Effector CD4-positive, alpha-beta T cell (primary cell): ENCODE results near the gene MARK3.
"Not testable (repeated sequence)": the region's sequence is repeated elsewhere in the genome, so short reads cannot be mapped to it uniquely, and the experiment has no call there.

ENCODE experiments used
- DNase-seq: peaks from one replicate; pipeline ENCODE4 v3.0.0-alpha.2; 2020

Gene MARK3

DNA sequence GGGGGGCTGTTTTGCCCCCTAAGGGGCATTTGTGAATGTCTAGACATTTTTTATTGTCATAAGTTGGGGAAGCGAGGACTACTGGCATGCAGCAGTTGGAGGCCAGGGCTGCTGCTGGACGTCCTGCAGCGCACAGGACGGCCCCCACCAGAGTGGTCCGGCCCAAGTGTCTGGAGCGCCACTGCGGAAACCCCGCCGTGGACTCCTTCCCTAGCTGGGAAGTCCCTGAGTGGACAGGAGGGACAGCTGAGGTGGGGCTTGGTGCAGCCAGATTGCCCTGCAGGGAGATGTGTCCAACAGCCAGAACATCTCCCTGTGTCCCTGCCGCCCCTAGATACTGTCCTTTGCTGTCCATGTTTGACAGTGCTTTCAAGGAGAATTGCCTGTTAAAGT lies 132.0 kb downstream of the MARK3 start:
- no peak for DNase-seq

DNA sequence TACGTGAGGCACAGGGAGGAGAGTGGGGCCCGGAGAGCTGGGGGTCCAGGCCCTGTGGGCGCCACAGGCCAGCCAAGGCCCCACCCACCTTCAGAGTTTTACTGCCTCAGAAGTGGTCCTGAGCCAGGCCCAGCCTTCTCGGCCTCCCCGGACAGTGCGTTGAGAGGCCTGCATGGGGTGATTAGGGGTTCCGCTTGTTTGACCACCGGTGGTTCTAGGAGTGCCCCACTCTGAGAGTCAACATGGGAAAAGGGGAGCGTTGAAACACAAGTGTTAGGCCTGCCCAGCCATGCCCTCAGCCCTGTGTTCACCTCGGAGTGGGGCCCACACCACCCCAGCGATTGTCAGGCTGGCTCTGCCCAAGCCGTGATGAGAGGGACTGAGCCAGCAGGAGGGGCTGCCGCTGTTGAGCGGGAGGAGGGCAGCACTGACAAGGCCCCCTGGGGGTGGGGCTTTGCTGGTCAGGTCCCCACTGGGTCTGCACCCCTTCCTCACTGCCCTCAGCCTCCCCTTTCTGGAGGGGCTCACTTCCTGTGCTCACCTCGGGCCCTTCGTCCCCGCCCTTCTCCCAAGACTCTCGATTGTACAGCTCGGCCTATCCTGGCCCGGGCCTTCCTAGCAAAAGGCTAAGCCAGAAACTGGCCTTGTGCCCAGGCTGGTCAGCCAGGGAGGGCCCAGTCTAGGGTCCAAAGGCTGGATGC lies 132.7 kb downstream of the MARK3 start:
- DNase-seq = no peak

DNA sequence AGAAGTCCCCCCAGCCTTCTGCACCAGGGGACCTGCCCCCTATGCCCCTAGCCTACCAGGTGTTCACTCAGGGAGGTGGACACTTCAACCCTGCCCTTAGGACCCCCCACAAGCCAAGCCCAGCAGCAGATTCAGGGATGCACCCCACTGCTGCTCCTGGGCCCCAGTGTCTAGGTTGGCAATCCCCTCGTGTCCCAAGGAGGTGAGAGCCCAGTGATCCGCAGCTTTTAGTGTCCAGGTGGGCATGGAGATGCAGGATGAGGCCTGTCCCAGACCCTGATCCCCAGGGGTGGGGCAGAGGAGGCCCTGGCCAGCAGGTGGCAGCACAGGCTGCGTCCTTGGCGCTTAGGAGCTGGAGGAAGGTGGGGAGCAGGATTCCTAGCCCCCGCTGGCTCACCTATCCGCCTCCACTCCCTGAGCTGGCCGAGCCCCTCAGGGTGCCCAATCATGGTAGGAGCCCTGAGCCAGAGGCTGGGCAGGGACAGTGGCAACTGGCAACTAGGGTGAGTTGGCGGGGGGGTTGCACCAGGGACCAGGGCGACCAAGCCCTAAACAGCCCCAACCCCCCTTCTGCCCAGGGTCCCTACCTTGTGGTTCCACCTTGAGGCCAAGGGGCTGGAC lies 133.3 kb downstream of the MARK3 start:
- DNase-seq = peak; percentile 62

DNA sequence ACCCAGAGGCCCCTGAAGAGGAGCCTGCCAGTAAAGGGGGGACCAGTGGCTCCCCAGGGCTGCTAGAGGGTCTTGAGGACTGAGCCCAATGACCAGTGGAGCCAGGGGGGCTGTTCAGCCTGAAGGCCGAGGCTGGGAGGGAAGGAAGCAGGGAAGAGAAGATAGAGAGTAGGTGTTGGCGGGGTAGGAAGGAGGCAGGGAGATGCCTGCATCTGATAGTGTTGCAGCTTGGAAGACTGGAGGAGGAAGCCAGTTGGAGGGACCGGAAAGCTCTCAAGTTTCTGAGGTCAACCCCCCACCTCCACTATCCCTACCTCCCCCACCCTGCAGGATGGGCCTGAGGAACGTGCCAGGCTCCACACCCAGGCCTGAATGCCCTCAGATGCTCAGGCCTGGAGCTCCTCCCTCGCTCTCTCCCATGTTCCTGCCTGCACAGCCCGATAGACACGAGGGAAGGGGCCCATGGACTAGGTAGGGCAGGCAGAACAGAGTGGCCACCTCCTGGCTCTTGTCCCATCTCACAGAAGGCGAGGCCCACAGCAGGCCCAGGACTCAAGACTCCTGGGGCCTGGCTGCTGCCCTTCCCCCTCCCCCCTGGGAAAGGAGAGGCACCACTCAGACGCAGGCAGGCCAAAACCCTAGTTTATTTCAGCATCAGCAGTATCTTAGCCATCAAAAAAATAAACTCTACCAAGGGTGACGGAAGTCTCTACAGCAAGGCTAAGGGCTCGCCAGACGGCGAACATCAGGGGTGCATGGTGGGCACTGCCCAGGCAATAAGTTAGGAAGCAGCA lies 134.0 kb downstream of the MARK3 start:
- DNase-seq = no peak

DNA sequence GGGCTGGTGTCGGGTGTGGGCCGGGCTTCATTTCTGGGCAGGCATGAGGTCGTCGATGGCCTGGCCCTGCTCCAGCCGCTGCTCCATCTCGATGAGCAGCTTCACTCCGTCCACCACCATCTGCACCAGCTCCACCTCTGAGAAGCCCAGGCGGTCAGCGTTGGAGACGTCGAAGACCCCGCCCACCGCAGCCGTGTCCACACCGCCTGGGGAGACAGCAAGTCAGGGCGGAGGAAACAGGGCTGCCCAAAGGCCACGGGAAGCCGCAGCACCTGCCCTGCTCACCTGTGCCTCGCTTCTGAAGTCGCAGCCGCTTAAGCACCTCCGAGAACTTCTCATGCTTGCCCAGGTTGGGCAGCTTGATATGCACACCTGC lies 134.6 kb downstream of the MARK3 start:
- no peak for DNase-seq

DNA sequence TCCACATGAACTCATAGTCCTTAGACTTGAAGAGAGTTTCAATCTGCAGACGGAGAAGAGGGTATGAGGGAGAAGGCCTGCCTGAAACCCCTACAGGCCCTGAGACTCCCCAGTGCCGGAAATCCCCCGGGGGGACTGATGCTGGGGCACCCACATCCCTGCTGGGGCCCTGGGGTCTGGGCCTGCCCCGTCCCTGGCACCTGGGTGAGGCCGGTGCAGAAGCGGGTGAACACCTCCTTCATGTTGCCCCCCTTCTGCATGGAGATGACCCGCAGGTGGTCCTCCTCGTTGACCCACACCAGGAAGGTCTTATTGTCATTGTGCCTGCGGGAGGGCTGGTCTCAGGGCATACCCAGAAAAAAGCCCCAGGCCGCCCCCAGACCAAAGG lies 135.0 kb downstream of the MARK3 start:
- no peak for DNase-seq

DNA sequence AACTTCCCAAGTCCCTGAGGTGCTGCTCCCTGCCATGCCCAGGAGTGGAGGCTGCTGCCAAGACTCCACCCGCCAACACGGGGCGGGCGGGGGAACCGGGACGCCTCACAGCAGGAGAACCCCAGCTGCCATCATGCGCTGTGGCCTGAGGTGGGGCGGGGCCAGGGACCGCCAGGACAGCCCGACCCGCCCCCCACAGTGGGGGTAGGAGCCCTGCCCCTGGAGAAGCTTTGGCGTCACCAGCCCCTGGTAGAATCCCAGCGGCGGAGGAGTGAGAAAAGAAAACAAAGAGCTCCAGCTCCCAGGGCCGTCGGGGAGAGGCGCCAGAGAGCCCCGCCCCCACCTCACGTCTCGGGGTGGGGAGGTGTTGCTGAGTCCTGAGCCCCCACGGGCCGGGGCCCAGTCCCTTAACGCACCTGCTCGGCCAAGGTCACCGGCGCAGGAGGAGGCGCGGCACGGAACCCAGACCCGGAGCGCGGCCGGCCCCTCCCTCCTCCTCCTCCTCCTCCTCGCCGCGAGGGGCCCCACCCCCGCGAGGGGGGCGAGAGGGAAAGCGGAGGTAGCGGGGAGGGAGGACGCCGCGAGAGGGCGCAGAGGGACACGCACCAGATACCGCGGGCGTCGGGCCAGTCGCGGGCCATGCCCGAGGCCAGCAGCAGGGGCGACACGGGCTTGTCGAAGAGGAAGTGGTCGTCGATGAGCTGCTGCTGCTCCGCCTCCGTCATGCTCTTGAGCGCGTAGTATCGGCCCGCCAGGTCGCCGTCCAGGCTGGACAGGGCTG lies 135.6 kb downstream of the MARK3 start:
- peak; percentile 64 for DNase-seq

DNA sequence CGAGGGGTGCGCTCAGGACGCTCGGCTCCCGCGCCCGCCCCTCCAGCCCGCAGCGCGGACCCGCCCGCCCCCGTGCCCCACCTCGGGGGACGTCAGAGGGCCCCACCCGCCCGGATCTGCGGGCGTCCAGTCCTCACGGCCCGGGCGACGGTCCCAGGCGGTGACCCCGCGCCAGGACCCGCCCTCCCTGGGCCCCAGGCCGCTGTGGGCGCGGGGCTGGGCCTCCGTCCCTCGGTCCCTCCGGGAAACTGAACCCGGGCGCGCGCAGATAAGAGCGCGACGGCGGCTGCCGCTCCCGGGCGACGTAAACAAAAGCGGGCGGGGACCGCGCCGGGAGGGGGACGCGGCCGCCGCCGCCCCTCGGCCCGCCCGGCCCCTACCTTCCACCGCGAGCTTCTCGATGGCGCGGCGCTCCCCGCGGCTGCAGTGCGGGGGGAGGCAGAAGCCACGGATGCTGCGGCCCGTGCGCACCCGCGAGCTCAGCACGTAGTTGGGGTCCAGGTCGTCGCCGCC lies 136.3 kb downstream of the MARK3 start:
- no peak for DNase-seq

DNA sequence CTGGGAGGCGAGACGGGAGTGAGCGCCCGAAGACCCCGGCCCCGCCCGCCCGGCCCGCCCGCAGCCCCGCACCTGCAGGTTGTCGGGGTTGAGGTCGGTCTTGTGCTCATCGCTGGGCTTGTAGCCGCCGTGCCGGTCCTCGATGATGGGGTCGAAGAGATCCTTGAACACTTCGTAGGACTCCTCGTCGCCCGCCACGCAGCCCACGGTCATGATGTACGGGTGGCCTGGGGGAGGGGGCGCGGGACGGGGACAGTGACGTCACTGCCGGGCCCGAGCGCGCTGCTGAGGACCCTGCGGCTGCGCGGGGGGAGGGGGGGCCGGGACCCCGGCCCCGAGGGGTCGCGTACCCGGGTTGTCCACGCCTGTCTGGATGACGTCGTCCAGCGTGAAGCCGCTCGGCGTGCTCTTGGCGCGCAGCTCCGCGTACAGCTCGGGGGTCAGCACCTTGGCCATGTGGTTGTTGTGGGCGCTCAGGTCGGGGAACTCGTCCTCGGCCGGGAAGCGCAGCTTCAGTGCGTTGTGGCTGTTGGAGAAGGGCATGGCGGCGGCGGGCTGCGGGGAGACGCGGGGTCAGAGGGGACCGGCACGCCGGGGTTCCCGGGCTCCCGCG lies 136.8 kb downstream of the MARK3 start:
- no peak for DNase-seq

DNA sequence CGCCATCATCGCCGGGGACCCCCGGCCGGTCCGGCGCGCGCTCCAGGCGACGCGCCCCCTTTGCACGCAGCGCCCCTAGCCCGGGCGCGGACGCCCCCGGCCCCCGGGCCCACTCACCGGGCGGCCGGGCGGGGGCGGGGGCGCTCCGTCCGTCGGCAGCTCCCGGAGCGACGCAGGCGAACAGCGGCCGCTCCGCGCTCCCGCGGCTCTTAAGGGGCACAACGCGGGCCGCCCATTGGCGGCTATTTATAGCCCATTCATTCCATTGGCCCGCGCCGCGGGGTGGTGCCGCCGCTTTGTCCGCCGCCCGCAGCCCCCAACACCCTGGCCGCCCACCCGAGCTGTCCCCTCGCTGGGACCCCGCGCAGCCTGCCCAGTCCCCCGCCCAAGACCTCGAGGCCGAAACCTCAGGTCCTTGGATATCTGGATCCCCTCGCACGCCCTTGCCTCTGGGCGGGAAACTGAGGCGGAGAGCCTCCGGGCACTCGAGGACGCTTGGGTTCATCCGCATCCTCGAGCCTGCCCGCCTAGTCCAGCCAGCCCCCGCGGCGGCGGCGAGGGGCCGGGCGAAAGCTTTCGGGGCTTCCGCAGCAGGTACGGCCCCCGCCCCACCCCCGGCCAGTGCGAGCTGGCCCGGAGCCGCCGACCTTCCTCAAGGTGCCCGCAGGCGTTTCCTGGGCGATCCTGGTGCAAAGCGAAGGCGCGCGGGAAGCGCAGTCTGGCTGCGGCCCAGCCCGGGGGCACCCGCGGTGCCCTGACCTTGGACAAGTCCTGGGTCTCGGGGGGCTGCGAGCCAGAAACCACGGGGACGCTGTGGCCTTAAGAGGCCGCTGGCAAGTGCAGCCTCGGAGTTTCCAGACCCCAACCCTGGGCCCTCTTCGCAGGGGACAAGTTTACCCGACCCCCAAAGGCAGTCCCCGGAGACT lies 137.7 kb downstream of the MARK3 start, which contains the start of gene CKB:
Gene CKB, minus strand, starts transcription at position 182 of the 926 bp plus-strand sequence. CDS start 337 bp downstream, outside the sequence.
- no peak for DNase-seq

DNA sequence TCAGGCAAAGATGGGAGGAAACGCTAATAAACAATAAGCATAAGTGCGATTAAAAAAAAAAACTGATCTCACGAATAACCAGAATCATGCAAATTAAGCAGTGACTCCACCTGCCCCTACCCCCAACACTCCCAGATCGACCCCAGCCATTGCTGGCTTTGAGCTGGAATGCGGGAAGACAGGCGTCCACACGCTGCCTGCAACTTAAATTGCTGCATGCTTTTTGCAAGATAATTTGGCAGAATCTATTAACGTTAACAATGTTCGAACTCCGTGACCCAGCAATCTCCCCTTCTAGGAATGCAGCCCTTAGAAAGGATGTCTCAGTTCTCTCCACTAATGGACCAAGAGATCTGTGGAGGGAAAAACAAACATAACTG lies 138.3 kb downstream of the MARK3 start:
- DNase-seq = no peak

DNA sequence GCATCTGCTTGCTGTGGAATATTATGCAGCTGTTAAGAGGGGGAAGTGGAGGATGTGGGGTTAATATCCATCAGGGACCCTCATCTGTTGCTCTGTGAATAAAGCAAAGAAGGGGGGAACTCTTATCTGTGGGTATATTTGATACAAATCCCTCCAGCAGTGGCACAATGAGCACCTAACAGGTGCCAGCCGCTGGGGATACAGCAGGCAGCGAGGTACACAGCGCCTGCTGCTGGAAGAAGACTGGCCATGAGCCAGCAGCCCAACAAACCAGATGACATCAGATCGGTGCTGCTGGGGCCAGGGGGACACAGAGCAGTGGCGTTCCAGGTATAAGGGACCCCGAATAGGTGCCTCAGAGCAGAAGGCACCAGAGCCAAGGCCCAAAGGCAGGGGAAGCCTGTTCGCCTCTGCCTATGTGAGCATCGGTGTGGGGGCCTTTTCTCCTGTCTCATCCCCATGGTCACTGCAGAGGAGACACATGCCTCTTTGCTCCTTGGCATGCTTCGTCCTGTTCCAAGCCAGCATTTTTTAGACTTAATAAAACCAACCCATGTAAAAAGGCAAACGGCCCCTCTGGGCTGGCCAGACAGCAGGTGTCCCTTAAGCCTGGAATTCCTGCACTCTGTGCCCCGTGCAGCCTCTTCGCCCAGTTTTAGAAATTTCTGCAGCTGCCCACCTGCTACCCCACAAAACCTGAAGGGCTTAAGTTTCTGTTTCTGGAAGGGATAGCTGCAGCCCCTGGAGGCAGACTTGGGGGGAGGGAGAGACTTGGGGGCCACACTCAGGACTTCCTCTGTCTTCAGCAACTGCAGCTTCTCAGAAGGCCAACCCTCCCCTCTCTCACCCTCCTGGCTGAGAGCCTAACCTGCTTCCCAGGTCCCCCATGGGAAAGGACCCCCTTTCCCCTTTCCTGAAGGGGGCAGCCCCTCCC lies 139.1 kb downstream of the MARK3 start:
- no peak for DNase-seq

DNA sequence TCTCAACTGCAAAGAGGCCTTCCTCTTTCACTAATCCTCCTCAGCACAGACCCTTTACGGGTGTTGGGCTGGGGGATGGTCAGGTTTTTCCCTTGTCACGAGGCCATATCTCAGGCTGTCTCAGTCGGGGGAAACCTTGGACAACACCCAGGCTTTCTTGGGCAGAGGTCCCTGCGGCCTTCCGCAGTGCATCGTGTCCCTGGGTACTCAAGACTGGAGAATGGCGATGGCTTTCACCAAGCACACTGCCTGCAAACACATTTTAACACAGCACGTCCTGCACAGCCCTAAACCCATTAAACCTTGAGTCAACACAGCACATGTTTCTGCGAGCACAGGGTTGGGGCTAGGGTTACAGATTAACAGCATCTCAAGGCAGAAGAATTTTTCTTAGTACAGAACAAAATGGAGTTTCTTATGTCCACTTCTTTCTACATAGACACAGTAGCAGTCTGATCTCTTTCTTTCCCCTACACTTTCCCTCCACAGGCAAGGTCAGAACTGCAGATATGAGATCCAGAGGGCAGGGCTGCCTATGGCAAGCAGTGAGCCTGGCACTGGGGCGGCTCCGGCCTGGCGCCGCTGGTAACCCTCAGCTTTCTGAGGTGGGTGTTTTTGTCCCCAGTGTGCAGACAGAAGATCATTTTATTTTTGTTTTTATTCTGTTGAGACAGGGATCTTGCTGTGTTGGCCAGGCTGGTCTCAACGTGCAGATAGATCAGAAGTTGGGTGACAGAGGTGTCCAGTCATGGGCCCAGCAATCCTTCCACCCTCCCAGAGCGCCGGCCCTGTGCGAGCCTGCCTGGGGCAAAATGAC lies 140.4 kb downstream of the MARK3 start:
- not testable (repeated sequence) for DNase-seq

DNA sequence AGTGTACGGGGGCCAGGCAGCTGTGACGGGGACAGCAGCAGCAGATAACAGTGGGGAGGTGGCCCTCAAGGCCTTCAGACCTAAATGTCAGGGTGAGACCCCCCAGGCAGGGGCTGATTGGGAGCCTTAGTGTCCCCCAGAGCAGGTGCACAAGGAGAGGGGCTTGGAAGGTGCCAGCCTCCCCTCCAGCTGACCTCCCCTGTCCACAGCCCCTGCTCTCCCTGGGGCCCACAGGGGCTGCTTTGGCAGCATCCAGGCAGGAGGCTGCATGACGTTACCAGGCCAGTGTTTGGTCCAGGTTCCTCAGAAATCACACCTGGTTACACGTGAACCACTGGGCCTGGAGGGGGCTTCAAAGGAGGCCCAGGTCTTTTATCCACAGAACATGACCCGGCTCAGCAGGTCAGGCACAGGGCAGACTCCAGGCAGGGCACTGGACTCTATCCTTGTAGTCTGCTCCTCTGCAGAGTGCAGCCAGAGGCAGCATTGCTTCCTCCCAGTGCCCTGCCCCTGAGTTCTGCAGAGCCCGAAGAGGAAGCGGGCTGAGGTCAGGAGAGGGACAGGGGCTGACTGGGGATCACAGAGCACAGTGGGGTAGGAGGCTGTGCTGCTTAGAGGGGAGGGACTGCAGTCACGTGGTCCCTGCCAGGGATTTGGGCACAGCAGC lies 141.2 kb downstream of the MARK3 start:
- no peak for DNase-seq

DNA sequence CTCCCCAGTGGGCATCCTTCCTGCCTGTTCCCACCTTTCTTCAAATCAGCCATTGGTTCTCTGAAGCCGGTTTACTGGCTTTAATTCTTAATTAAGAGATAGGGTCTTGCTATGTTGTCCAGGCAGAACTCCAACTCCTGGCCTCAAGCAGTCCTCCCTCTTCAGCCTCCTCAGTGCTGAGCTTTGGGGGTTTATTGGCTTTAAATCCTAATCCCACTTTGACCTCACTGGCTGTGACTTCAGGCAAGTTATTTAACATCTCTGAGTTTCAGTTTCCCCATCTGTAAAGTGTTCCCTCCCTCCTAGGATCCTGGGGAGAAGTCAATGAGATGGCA lies 141.7 kb downstream of the MARK3 start:
- no peak for DNase-seq

DNA sequence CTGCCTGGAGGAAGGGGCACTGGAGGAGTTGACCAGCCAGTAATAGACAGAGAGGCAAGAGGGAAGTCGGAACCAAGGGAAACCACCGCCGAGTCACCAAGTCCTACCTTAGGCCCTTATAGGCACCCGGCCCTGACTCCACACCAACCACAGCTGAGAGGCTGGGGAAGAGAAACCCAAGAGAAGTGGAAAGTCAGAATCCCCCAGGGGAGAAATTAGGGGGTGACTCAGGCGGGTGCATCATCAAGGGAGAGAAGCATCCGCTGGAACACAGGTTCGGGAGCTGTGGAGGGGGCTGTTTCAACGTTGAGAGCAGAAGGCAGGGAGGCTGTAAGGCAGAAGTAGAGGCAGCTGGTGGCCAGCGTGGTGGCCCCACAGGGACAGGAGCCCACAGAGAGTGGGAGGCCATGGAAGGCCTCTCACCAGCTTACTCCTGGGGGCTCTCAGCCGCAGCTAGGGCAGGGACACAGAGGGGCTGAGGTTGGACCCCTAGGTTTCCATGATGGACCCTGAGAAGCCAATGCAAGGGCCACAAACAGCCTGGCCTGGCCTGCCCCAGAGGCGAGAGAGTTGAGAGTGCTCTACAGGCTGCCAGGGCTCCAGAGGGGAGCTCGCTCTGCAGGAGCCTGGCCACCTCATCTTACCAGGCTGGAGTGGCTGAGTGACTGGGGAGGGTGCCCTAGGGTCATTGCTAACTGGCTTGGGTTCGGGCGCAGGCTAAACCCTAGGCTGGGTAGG lies 142.4 kb downstream of the MARK3 start:
- DNase-seq = no peak

DNA sequence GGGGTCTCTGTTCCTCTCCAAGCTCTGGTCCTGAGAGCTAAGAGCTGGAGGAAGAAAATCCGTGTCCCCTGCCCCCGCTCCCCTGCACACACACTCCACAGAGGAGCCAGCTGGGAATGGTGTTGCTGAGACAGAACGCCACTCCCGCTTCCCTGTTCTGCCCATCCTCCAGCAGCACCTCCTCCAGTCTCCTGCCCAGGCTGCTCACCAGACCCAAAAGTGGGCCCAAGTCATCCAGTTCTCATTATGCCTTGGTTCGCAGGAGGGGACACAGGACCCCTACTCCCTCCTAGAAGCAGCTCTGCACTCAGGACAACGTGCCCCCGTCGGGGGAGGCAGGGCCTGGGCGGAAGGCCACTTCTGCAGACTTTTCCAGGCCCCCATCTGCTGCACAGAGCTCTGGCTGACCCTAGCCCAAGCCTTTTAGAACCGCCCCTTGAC lies 143.0 kb downstream of the MARK3 start:
- no peak for DNase-seq
